ENCODE data around the gene KCTD16. TPM values are rescaled to one million over a fixed set of nuclear protein-coding genes. Genes with fewer than 3 reads are reported as not detected.

Gene KCTD16
- total RNA-seq, 4 donors from 2014 or later, result not detected

DNA sequence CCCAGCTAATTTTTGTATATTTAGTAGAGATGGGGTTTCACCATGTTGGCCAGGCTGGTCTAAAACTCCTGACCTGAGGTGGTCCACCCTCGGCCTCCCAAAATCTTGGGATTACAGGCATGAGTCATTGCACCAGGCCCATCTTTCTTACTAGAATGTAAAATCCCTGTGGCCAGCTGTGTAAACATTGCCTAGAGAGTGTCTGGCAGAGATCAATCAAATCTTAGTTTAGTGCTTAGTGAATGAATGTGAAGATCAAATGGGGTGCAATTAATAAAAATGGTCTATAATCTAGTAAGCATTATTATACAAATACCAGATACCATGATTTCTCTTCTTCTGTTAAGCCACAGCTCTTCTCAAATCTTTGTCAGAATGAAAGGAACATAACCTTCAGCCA lies 289.9 kb downstream of the KCTD16 start:
- Histone ChIP-seq H3K9me3 (no peaks in the 10 kb centered on the region), H3K36me3 (no peaks in the 10 kb centered on the region), H3K27me3 (no peaks in the 10 kb centered on the region), H3K4me1 (no peaks in the 10 kb centered on the region), H3K4me3 (no peak overlapping the region), H3K27ac (no peak overlapping the region)
- intact Hi-C loops (cut with DNase I), result no loop called here
- no peak for TF ChIP-seq POLR2A (IDR thresholded peaks at IDR 0.05)
- TF ChIP-seq, protein P1, sequence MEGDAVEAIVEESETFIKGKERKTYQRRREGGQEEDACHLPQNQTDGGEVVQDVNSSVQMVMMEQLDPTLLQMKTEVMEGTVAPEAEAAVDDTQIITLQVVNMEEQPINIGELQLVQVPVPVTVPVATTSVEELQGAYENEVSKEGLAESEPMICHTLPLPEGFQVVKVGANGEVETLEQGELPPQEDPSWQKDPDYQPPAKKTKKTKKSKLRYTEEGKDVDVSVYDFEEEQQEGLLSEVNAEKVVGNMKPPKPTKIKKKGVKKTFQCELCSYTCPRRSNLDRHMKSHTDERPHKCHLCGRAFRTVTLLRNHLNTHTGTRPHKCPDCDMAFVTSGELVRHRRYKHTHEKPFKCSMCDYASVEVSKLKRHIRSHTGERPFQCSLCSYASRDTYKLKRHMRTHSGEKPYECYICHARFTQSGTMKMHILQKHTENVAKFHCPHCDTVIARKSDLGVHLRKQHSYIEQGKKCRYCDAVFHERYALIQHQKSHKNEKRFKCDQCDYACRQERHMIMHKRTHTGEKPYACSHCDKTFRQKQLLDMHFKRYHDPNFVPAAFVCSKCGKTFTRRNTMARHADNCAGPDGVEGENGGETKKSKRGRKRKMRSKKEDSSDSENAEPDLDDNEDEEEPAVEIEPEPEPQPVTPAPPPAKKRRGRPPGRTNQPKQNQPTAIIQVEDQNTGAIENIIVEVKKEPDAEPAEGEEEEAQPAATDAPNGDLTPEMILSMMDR (IDR thresholded peaks at IDR 0.05), result no peak
- DNase-seq, result no peak
- WGBS, 2 donors, result 10% methylated on average over 1 of the region's 1 CpG; no CpG with 5 or more reads in 1 of the 2 donors

DNA sequence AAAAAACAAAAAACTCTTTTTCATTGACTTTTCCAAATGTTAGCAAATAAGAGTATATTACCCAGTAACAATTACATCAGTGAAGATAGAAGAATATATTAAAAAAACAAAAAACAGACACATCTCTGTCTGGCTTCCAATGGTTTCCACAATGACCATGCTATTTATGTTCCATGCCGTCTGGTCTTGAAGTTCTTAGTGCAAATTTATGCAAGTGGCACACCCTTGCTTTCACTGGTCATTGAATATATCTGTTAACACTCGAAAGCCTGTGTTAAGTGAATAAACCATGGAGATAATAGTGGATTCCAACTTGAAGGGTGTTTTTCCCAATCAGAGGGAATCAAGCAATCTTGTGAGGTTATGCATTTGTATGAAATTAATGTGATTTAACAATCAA lies 291.9 kb downstream of the KCTD16 start:
- DNase-seq, result no peak
- Histone ChIP-seq H3K27ac (no peak overlapping the region), H3K36me3 (no peaks in the 10 kb centered on the region), H3K9me3 (no peaks in the 10 kb centered on the region), H3K4me3 (no peak overlapping the region), H3K27me3 (no peaks in the 10 kb centered on the region), H3K4me1 (no peaks in the 10 kb centered on the region)
- WGBS, 2 donors, result 70 to 78% methylated on average over 2 of the region's 2 CpGs
- intact Hi-C loops (cut with DNase I), result no loop called here
- TF ChIP-seq, protein P1 (IDR thresholded peaks at IDR 0.05), result no peak
- TF ChIP-seq POLR2A (IDR thresholded peaks at IDR 0.05), result no peak

DNA sequence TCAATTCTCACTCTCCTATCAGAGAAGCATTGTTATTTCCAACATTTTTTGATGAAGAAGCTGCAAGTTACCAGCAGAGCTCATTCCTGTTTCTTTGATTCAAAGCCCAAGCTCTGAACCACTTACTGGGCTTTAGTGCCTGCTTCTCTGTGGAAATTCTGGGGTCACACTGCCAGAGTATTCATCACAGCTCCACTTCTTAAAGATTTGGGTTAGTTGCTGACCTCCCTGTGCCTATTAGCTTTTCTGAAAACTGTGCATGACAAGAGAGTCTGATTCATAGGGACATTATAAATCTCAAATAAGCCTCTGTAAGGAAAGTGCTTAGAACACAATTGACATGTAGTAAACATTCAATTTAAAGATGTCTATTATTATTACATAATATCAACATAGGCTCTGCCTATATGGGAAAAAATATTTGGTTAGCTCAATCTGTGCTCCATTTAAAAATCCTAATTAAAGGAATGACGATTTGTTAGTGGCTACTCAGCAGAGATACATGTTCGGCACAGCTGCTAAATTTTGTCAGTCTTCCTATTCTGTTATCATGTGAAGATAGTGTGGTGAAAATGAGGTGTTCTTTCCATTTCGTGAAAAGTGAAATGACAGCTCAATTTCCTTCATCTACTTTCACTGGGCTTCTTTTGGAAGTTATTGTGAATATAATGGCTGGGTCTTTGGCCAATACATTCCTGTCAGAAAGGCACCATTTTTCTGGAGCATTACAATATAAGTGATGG lies 293.0 kb downstream of the KCTD16 start:
- WGBS, 2 donors, result 56 to 59% methylated on average over 3 of the region's 3 CpGs
- no peaks in the 10 kb centered on the region for H3K27me3 ChIP-seq

DNA sequence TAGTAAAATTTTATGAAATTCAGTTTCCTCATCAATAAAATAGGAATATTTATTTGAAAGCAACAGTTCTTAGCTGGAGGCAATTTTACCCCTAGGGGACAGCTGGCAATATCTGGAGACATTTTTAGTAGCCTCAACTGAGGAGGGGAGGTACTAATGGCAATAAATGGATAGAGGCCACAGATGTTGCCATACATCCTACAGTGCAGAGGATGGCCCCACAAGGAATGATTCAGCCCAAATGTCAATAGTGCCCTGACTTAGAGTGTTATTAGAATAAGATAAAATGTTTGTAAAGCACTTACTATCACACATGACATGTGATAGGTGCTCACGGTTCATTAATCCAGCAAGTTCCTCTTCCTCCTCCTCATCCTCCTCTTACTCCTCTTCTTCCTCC lies 293.6 kb downstream of the KCTD16 start:
- intact Hi-C loops (cut with DNase I), result no loop called here
- WGBS, 2 donors, result 47 to 75% methylated on average over 1 of the region's 1 CpG
- Histone ChIP-seq H3K4me1 (no peaks in the 10 kb centered on the region), H3K27me3 (no peaks in the 10 kb centered on the region), H3K4me3 (no peak overlapping the region), H3K36me3 (no peaks in the 10 kb centered on the region), H3K27ac (no peak overlapping the region), H3K9me3 (no peaks in the 10 kb centered on the region)
- no peak for DNase-seq
- TF ChIP-seq POLR2A (IDR thresholded peaks at IDR 0.05), result no peak
- TF ChIP-seq, protein P1 (IDR thresholded peaks at IDR 0.05), result no peak

More for the DNA sequence above, 293.0 kb downstream of the KCTD16 start:
- Histone ChIP-seq H3K4me1 (no peaks in the 10 kb centered on the region), H3K36me3 (no peaks in the 10 kb centered on the region), H3K27ac (no peak overlapping the region), H3K4me3 (no peak overlapping the region), H3K9me3 (no peaks in the 10 kb centered on the region)
- TF ChIP-seq, protein P1 (IDR thresholded peaks at IDR 0.05), result no peak
- no peak for TF ChIP-seq POLR2A (IDR thresholded peaks at IDR 0.05)
- DNase-seq, result no peak
- intact Hi-C loops (cut with DNase I), result no loop called here

DNA sequence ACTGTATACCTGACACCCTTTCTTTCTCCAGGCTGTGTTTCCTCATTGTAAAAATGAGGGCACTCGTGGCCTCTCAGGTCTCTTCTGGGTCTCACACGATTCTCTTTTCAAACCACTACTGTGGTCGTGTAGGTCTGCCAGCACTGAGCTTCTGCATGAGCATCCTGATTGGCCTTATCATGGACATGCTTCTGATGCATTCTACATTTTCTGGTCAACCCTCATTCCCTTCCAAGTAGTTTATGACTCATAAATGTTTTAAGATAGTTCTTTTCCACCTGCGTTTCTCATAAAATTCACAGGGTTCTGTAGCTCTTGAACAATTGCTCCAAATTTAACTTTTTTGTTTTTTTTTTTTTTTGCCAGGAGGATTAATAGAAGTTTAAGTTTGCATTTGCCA lies 294.8 kb downstream of the KCTD16 start:
- H3K27me3 ChIP-seq, result no peaks in the 10 kb centered on the region
- intact Hi-C loops (cut with DNase I), result no loop called here
- H3K27ac ChIP-seq, result no peak overlapping the region
- H3K4me3 ChIP-seq, result no peak overlapping the region
- no peaks in the 10 kb centered on the region for H3K9me3 ChIP-seq
- H3K36me3 ChIP-seq, result no peaks in the 10 kb centered on the region
- TF ChIP-seq POLR2A (IDR thresholded peaks at IDR 0.05), result no peak
- TF ChIP-seq, protein P1 (IDR thresholded peaks at IDR 0.05), result no peak
- no peaks in the 10 kb centered on the region for H3K4me1 ChIP-seq
- no peak for DNase-seq
- 66 to 68% methylated on average over 4 of the region's 4 CpGs for WGBS, 2 donors
